Astrocyte of the spinal cord (primary cell): ENCODE measurements around the gene COPA.

Experiments
- DNase-seq: peaks from one replicate; pipeline ENCODE4 v3.0.0; 2011; ENCODE audit warnings: low read depth, low spot score
- H3K4me3 ChIP-seq: 2 replicates; pipeline ENCODE4 v1.5.1; 2011; ENCODE audit warnings: low read depth, mild to moderate bottlenecking, low read length, moderate library complexity
- CTCF ChIP-seq: IDR thresholded peaks from 2 replicates; pipeline ENCODE4 v1.5.1; 2012; ENCODE audit warnings: low read depth, mild to moderate bottlenecking, low read length, inconsistent platforms
- in situ Hi-C: cut with HindIII; loops from 2 replicates; pipeline ENCODE4 v1.10.0; 2017; ENCODE audit warnings: low sequenced_read_pairs

The COPA gene

GRCh38 chr1:160309571-160309970 is 33.5 kb downstream of the COPA start:
- no peak for TF ChIP-seq CTCF
- in situ Hi-C loops = no loop called here
- H3K4me3 ChIP-seq = no peak overlapping the region
- no peak for DNase-seq

GRCh38 chr1:160309185-160309557 is 33.9 kb downstream of the COPA start:
- peak; percentile 25 for DNase-seq

GRCh38 chr1:160308451-160309184 is 34.4 kb downstream of the COPA start:
- H3K4me3 ChIP-seq = no peak overlapping the region
- in situ Hi-C loops = no loop called here
- TF ChIP-seq CTCF = no peak
- no peak for DNase-seq

More at GRCh38 chr1:160309185-160309557, 33.9 kb downstream of the COPA start:
- H3K4me3 ChIP-seq = no peak overlapping the region
- in situ Hi-C loops = no loop called here
- no peak for TF ChIP-seq CTCF

GRCh38 chr1:160307118-160307791 is 35.8 kb downstream of the COPA start:
- DNase-seq = no peak
- in situ Hi-C loops = no loop called here
- no peak for TF ChIP-seq CTCF
- no peak overlapping the region for H3K4me3 ChIP-seq

- no peak for DNase-seq
- H3K4me3 ChIP-seq = no peak overlapping the region
- TF ChIP-seq CTCF = no peak
- in situ Hi-C loops = no loop called here
Measured at GRCh38 chr1:160300173-160300572, 42.9 kb downstream of the COPA start.

GRCh38 chr1:160296036-160296435 is 47.0 kb downstream of the COPA start:
- no peak overlapping the region for H3K4me3 ChIP-seq
- DNase-seq = no peak
- in situ Hi-C loops = no loop called here
- no peak for TF ChIP-seq CTCF
